PC-3 (cell line): ENCODE results near the gene RHCE.
"Not testable (repeated sequence)": the region's sequence is repeated elsewhere in the genome, so short reads cannot be mapped to it uniquely, and the experiment has no call there.

Experiments
- EZH2 ChIP-seq: fragments of 300-600 bp; sonication (generic); IDR thresholded peaks from one replicate; pipeline ENCODE4 v1.6.1; 2017; ENCODE audit warnings: antibody characterized with exemption, mild to moderate bottlenecking, low read length; ENCODE audit not compliant: unreplicated experiment
- EZH2phosphoT487 ChIP-seq: fragments of 300-600 bp; sonication (generic); IDR thresholded peaks from 2 replicates; pipeline ENCODE4 v1.6.1; 2018; ENCODE audit warnings: mild to moderate bottlenecking, antibody characterized with exemption, low read length, borderline replicate concordance
- TF ChIP-seq, protein P1 (sequence below): fragments of 300-600 bp; sonication (generic); conservative IDR thresholded peaks from 2 replicates; pipeline ENCODE4 v1.5.1; 2017; ENCODE audit warnings: antibody characterized with exemption, low read depth, mild to moderate bottlenecking, low read length

DNA sequence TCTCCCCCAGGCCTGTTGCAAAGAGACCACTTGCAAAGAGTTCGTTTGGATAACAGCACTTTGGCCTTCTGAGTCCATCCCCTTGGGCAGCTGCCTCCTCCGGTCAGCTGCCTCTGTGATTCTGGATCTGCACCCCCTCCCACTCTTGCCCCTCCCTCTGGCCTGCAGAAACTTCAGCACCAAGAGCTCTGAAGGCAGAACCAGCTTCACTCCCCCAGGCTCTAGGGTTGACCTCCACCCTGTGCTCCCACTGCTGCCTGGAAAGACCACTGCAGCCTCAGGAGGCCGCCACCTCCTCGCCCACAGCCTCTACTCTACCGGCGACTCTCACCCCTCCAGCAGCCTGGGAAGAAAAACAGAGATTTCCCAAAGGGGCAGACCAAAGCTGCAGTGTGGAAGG, 6.5 kb downstream of the RHCE start:
- TF ChIP-seq, protein P1, sequence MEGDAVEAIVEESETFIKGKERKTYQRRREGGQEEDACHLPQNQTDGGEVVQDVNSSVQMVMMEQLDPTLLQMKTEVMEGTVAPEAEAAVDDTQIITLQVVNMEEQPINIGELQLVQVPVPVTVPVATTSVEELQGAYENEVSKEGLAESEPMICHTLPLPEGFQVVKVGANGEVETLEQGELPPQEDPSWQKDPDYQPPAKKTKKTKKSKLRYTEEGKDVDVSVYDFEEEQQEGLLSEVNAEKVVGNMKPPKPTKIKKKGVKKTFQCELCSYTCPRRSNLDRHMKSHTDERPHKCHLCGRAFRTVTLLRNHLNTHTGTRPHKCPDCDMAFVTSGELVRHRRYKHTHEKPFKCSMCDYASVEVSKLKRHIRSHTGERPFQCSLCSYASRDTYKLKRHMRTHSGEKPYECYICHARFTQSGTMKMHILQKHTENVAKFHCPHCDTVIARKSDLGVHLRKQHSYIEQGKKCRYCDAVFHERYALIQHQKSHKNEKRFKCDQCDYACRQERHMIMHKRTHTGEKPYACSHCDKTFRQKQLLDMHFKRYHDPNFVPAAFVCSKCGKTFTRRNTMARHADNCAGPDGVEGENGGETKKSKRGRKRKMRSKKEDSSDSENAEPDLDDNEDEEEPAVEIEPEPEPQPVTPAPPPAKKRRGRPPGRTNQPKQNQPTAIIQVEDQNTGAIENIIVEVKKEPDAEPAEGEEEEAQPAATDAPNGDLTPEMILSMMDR = not testable (repeated sequence)
- not testable (repeated sequence) for TF ChIP-seq EZH2phosphoT487, EZH2
